SW 1271 (cell line): ENCODE results near the gene MOXD1.
"Not testable (repeated sequence)": the region's sequence is repeated elsewhere in the genome, so short reads cannot be mapped to it uniquely, and the experiment has no call there.

Experiments used
- DNase-seq, 2 experiments: peaks; one replicate each; lab custom pipeline; 2025; lab: John Stamatoyannopoulos, UW

Gene MOXD1

GRCh38 chr6:132354517-132355167 is 46.6 kb downstream of the MOXD1 start:
- DNase-seq, result no peak

- DNase-seq, result not testable (repeated sequence)
Measured at GRCh38 chr6:132351986-132352385, 49.3 kb downstream of the MOXD1 start.

GRCh38 chr6:132348231-132348630 is 53.0 kb downstream of the MOXD1 start:
- DNase-seq, result no peak

- DNase-seq, result no peak
Measured at GRCh38 chr6:132344811-132345210, 56.5 kb downstream of the MOXD1 start.

- no peak for DNase-seq
Measured at GRCh38 chr6:132341646-132342045, 59.6 kb downstream of the MOXD1 start.

GRCh38 chr6:132334521-132334885 is 66.8 kb downstream of the MOXD1 start:
- no peak for DNase-seq

- peak; percentile 50 to 83 for DNase-seq
Measured at GRCh38 chr6:132333639-132334520, 67.4 kb downstream of the MOXD1 start.

GRCh38 chr6:132330759-132331158 is 70.5 kb downstream of the MOXD1 start:
- DNase-seq, result no peak

GRCh38 chr6:132322398-132322797 is 78.9 kb downstream of the MOXD1 start:
- DNase-seq, result no peak

- DNase-seq, result no peak
Measured at GRCh38 chr6:132320007-132320406, 81.3 kb downstream of the MOXD1 start.

- DNase-seq, result no peak
Measured at GRCh38 chr6:132316970-132317369, 84.3 kb downstream of the MOXD1 start.

GRCh38 chr6:132314432-132314831 is 86.8 kb downstream of the MOXD1 start:
- no peak for DNase-seq

GRCh38 chr6:132310921-132311320 is 90.4 kb downstream of the MOXD1 start:
- DNase-seq, result no peak

- DNase-seq, result not testable (repeated sequence)
Measured at GRCh38 chr6:132310151-132310550, 91.1 kb downstream of the MOXD1 start.

GRCh38 chr6:132304891-132305305 is 96.4 kb downstream of the MOXD1 start:
- no peak for DNase-seq

GRCh38 chr6:132300323-132300949 is 100.8 kb downstream of the MOXD1 start:
- peak in 1 of 2 experiments; percentile 45 for DNase-seq

- DNase-seq, result peak in 1 of 2 experiments; percentile 28
Measured at GRCh38 chr6:132298344-132298949, 102.8 kb downstream of the MOXD1 start.

GRCh38 chr6:132289756-132290155 is 111.5 kb downstream of the MOXD1 start:
- DNase-seq, result no peak

GRCh38 chr6:132287101-132287500 is 114.2 kb downstream of the MOXD1 start:
- no peak for DNase-seq

GRCh38 chr6:132286298-132287019 is 114.8 kb downstream of the MOXD1 start:
- no peak for DNase-seq

GRCh38 chr6:132285004-132285780 is 116.1 kb downstream of the MOXD1 start:
- DNase-seq, result no peak
